Posterior cingulate gyrus (tissue), 11 donors: ENCODE results near the gene GPR153.

Experiments used
- DNase-seq, 10 donors: peaks; one replicate each; pipeline versions ENCODE4 v3.0.0 to v3.0.0-alpha.2; 2020 to 2021; ENCODE audit warnings: mixed read lengths in 3 of 10
- intact Hi-C: fragments of 100-400 bp; cut with DNase I; formaldehyde crosslinking; loops from one replicate; pipeline ENCODE4 v1.15.1; 2023

GPR153 gene

DNA sequence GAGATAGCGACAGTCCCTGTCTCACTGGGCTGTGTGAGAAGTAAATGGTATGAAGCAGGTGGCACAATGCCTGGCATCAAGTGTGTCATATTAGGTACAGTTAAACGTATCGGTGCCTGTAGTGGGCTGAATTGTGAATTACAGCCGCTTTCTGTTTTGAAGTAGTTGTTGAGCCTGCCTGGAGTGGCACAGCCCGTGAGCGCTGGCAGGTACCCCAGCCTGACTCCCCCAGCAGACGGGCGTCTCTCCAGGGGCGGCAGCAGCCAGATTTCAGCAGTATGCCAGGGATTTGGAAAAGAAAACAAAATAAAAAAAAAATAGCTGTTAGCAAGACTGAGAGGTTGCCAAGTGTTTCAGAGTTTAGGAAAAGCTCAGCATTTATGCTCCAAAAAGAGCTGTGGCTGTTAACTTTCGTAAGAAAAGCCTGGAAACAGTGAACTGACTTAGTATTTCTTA, 26.6 kb upstream of the GPR153 start:
- intact Hi-C loops: no loop called here
- DNase-seq: peak in 9 of 10 donors; percentile 50 to 95 (median 76)

DNA sequence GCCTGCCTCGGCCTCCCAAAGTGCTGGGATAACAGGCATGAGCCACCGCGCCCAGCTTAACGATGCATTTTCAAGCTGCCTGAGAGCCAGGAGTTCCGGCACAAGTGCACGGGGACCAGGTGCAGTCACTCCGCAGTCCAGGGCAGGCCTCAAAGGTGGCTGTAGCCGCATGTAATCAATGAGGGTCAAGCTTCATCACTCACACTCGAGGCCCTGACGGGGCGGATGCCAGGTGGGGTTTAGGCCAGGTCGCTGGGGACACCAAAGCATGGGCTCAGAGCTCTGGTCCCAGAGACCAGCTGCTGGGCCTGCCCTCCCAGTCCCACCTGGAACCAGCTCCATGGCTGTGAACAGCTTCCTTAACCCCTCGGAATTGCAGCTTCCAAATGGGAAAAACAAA, 26.1 kb upstream of the GPR153 start:
- intact Hi-C loops: no loop called here
- no peak for DNase-seq

DNA sequence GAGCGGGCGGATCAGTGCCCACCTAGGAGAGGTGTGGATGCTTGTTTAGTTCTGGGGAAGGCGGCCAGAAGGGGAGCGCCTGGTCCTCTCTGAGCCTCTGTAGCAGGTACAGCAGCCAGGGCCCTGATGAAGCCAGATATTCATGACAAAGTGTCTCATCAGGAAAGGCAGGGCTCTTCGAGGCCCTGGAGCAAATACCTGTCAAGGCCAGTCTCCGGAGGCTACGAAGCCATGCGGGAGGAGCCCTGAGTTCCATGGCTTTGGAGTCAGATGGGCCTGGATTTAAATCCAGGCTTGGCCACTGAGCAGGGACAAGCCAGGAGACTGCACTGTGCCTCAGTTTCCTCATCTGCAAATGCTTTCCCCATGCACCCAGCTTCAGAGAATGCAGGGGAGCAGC, 25.4 kb upstream of the GPR153 start:
- DNase-seq: no peak
- intact Hi-C loops: no loop called here

DNA sequence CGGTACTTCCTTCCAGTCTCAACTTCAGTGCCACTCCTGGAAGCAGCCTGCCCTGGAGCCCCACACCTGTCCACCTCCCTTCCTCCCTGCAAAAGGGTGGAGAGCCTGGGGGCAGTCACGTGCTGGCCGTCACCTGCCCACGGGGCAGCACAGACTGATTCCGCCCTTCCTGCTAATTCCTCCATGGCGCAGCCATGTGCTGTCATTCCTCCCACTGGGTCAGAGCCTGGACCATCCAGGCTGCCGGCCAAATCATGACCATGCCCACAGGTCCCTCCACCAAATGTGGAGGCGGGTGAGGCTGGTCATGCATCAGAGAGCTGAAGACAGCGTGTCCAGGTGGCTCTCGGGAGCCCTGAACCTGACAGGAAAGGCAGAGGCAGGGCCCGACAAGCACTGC, 24.4 kb upstream of the GPR153 start:
- no peak for DNase-seq
- intact Hi-C loops: no loop called here

DNA sequence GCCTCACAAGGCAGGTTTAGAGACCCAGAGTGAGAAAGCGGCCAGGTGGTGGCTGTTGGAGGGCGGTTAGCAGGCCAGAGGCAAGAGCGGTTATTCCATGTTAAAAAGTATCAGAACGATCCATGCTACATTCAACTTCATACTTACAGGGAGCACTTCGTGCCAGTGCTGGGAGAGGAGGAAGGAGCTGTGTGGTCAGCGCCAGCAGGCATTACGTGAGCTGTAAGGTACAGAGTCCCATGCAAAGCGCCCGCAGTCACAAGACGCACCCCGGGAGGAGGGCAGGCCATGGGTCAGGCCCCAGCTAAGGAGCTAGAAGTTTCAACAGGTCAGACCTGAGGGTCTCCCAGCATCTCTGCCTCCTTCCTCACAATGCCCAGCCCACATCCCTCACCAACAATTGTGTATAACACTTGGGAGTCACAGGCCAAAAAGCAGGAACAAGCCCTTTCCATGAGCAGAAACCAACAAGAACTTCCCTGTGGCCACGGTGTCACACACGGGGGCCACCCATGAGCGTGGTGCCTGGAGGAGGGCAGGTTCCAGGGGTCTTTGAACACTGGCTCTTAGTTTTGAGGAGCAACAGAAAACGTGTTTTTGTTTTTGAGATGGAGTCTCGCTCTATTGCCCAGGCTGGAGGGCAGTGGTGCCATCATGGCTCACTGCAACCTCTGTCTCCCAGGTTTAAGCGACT, 21.8 kb upstream of the GPR153 start:
- intact Hi-C loops: no loop called here
- DNase-seq: no peak

DNA sequence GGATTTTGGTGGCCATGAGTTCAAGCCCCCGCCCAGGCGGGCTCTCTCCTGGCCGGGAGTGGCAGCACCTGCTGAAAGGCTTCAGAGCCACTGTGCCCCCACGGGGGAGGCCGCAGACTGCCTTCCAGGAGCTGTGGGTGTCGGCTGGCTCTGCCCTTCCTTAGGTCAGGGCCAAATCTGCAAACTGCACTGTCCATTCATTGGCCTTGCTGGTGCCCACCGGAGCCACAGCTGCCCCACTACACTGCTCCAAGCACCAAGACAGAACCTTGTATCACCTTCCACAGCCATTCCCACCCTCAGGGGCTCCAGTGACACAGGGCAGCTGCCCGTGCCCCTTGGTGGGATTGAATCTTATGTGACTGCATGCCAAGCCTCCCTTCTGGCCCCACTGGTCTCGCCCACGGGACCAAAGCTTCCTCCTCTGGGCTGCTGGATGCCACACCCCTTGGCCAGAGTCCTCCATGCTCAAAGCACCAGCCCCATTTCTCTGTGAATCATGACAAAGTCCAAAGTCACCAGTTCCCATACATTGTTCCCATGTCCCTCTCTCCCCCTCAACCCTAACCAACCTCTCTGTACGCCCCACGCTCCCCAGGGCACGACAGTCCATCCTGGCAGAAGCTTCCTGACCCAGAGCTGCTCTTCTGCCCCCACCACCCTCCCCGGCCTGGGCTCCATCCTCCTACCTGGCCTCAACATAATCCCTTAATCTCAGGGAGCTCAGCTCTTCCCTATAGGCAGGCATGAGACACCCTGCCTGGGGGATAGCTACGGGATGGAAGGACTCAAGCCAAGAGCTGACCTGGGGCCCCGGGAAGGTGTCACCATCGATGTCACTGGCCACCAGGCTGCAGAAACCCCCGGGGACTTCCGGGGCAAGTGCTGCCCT, 20.9 kb upstream of the GPR153 start:
- intact Hi-C loops: no loop called here
- DNase-seq: no peak

DNA sequence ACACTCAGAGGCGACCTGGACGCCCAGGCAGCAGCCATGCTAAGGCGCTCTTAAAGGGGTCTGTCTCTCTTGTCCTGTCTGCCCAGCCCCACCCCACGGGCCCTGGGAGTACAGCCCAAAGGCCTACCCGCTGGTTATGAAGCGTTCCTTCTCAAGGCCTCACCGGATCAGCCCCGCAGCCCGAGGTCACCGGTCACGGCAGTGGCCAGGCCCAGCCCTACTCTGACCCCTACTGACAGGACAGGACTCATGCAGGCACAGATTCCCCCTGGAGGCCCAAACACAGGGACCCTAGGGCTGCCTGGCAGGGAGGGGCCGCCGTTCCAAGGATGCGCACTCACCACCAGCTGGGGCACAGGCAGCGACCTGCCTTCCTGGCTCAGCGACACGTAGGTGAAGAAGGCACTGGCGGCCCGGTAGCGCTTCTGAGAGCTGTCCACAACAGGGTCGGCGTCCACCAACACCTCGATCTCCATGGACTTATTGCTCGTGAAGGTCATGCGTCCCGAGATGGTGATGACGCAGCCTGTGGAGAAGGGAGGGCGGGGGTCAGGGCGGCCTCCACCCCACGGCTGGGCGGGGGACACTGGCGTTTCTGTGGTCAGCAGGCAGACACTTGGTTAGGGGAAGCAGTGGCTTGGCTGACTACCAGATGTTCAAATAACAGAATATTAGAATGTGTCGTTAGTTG, 20.0 kb upstream of the GPR153 start:
- intact Hi-C loops: no loop called here
- no peak for DNase-seq

DNA sequence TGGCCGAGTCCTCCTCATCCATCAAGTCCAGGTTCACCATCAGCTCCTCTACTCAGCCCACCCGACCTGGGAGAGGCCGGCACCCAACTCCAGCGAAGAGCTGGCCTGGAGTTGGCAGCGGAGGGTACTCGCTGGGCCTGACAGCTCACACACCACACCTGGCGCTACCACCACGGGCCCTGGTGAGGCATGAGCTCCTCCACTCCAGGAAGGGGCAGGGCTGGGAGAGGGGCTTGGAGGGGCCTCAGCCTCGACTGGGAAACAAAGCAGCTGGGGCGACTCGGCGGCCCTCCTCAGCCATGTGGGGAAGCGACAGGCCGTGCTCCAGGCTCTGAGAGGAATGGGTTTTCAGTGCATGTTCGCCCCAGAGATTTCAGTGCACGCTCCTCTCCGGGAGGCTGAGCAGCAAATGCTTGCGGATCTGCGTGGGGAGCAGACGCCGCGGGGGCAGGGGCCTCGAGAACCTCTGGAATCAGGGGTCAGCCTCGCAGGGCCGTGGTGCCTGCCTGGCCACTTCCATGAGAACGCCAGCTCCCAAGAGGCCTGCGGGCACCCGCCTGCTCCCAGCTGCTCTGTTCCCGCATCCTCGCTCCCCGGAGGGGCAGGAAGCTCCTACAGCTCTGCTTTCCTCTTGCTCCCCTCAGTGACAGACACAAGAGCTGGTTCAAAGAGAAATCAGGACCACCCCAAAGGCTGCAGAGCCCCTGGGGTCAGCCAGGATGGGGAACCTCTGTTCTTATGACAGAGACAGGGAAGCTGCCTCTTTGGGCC, 18.9 kb upstream of the GPR153 start:
- no peak for DNase-seq
- intact Hi-C loops: no loop called here

DNA sequence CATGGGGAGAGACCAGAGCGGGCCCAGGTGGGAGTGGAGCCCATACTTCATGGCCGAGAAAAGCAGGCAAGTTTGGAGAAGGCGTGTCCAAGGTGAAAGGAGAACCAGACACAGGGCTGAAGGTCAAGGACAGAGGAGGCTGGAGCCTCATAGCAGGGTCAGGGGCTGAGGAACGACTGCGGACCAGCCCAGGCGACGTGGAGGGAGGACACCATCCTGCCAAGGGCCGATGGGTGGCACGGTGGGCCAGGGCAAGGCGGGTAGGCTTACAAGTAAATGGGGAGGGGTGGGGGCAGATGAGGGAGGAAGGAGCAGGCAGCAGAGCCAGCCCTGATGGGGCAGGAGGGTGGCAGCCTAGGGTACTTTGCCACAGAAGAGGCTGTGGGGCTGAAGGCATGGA, 18.2 kb upstream of the GPR153 start:
- intact Hi-C loops: no loop called here
- DNase-seq: no peak

DNA sequence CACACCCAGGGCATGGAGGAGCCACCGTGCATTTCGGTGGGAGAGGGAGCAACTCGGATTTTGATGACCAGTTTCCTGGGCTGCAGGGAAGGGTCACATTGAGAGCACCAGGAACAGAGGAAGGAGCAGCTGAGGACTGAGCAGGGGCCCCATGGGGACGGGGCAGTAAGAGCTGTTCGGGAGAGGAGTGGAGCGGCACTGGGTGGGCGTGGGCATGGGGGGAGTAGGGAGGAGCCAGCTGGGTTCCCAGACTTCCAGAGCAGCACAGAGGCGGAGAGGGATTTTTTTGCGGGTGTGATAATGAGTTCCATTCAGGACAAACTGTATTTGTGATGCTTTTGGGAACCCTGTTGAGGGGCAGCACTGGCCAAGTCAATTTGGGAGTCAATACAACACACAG, 17.4 kb upstream of the GPR153 start:
- intact Hi-C loops: no loop called here
- DNase-seq: no peak

DNA sequence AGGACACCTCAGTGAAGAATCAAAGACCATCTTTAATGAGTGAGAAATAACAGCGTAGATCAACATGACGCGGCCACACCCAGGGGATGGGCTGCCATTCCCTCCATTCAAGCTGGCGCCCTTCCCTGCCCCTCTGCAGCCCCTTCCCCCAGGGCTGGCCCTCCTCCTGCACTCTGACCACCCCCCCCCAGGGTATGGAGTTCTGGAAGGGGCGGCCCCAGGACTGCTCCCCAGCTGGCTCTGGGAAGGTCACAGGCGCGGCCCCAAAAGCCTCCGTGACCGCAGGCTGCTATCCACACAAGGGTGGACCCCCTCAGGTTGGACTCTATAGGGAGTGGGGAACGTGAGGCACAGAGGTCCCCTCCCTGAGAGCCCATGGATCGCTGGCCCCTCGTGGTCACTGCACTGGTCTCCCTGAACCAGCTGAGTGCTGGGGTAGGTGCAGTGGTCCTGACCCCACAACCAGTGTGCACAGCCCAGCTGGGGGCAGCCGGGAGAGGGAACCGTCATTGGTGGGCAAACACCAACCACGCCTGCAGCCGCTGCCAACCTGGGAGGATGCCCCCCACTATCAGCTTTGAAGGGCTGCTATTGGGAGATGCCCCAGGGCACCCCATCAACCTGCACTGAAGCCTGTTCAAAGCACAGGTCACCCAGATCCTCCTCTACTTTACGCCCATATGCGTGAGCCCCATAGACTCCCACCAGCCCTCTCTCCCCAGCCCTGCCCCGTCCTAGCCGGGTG, 16.1 kb upstream of the GPR153 start:
- DNase-seq: no peak
- intact Hi-C loops: no loop called here

DNA sequence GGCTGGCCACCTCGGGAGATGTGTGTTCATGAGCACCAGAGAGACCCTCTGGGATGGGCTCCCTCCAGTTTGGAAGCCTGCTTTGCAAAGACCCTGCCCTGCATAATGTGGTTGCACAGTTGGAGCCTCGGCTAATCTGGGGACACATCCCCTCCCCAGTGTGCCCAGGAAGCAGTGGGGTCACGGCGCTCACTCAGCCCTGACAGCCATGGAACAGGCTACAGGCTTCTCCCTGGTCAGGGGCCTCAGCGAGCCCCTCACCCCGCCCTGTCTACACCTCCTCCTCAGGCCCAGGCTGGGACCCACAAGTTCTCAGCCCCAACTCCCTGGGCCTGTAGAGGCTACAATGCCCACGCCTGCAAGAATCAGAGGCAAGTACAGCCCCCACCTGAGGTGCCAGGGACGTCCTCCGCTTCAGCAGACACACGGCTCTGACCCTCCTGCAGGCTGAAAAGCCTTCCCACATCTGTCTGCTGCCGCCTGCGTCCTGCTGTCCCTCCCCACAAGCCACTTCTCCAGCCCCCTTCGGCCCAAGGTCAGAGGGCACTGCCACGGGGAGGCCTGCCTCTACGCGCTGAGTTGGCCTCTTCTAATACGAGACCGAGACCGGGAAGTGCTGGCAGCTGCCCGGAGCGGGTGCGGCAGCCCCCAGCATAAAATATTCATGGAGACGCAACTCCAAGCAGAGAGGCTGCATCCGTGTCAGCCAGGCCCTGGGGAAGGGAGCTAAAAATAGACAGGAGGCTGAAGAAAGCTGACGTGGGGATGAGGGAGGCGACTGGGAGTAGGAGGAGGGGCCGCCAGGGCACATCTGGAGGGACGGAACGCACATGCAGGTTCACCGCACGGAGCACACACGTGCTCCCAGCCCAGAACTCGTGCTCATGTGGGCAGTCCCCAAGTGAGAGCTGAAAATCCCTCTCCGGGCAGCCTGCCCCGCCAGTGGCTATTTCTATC, 15.2 kb upstream of the GPR153 start:
- intact Hi-C loops: no loop called here
- peak in 3 of 10 donors; percentile 33 to 83 (median 43) for DNase-seq

DNA sequence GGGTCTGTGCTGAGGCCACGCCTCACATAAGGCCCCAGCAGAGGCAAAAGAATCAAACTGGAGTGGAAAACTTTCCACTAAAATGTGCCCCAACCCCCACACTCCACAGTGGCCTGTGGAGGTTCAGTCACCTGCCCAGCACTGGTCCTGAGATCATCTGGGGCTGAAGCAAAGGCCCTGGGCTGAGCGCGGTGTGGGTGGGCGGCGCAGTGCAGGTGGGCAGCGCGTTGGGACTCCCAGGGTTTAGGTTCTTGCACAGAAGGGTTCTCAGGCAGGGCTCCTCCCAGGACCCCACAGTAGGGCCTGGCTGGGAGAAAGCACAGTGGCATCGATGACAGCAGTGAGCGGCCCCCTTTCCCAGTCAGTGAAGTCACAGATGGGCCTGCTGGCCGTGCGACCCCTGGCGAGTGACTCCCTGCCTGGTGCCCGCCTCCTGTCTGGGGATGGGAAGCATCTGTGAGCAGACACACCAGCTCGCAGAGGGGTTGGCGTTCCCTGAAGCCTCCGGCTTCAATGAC, 13.8 kb upstream of the GPR153 start:
- intact Hi-C loops: no loop called here
- peak in 1 of 10 donors; percentile 74 for DNase-seq

DNA sequence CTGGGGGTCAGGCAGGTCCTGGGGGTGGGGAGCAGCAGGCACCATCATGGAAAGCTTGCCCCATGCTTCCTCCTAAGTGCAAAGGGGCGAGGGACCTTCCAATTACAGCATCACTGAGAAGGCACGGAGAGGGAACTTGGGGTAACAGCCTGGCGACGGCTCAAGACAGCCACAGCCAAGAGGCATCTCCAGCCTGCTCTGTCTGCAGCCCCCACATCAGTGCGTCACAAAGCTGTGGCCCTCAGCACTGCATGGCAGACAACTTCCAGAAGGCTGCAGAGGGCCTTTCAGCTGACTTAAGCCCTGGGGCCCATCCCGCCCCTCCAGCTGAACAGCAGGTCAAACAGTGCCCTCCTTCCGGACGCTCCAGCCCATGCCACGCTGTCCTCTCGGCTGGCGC, 13.2 kb upstream of the GPR153 start:
- peak in 1 of 10 donors; percentile 45 for DNase-seq
- intact Hi-C loops: no loop called here

DNA sequence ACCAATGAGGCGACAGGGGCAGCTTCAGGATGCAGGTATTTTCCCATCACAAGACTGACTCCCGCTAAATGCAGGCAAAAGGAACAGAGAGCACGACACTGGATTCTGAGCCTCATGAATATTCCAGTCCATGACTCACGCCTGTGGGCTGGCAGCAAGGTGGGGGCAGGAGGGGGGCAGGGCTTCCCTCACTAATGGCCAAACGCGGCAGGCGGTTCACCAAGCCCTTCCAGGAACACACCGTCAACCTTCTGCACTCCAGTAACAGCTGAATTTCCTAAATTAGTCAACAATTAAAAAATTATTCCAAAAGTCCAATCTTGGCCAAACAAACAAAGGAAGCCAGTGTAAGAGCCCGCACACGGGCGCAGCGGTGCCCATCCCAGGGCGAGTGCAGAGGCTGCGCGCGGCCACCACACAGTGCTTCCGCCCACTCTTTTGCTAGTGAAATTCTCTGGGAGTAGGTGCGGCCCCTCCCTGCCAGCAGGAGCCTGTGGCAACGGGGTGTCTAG, 12.5 kb upstream of the GPR153 start:
- DNase-seq: peak in 9 of 10 donors; percentile 55 to 93 (median 67)
- intact Hi-C loops: no loop called here

DNA sequence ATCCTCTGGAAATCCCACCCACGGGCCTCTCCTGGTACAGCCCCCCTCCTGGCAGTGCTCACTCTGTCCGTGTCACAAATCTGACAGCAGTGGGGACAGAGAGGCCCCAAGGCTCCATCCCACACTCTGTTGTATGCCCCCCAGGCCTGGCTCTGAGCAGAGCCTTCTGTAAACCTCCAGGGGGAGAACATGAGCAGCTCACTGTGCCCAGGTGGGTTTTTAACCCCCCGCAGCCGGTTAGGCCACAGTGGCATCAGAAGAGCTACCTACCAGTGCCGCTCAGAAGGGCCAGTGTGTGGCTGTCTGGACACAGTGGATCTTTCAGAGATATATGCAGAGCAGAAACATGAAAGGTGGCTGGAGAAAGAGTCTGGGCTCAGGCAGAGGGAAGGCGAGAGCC, 12.0 kb upstream of the GPR153 start:
- no peak for DNase-seq
- intact Hi-C loops: no loop called here

DNA sequence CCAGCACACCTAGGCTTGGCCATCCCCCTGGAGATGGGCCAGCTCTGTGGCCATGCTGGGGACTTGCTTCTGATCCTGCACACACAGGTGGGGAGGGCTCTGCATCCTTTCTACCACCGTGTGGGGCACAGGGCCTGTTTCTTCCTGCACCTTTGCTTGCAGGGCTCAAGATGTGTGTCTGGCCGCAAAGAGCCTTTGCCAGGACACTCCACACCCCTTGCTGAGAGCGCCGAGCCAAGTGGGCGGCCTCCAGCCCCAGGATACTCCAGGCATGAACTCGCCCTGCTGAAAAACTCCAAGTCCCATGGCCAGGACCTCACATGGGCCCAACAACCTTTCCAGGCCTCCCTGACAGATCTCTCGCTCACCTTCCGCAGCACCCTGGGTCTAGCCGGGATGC, 11.6 kb upstream of the GPR153 start:
- intact Hi-C loops: no loop called here
- DNase-seq: no peak

DNA sequence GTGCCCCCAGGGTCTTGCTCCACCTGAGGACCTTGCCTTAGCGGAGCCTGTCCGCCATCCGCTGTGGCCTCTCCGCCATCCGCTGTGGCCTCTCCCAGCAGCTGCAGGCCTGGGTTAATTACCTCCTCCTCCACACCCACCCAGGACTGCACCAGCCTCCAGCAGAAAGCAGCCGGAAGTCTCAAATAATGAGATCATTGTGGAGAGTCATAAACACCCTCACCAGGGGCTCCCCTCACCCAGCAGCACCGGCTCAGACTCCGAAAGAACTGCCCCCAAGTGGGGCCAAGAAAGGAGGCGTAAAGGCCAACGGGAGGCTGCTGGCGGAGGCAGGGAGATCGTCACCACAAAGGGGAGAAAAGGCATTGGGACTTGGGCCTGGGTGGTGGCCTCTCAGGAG, 10.7 kb upstream of the GPR153 start:
- DNase-seq: no peak
- intact Hi-C loops: no loop called here
